Measurements from ENCODE around the gene DIRAS1. TPM values are rescaled to one million over a fixed set of nuclear protein-coding genes. Genes with fewer than 3 reads are reported as not detected.

DIRAS1 gene
- total RNA-seq, 1 experiment from 2014 or later: 25.0 TPM

GRCh38 chr19:2744113-2744512, 22.9 kb upstream of the DIRAS1 start:
- CTCF ChIA-PET: interaction anchor here (1.0 to 2.0 kb wide), 2 partner anchors 96 to 143 kb away, joined by 3 to 5 read pairs; no protein-coding TSS in a partner anchor
- TF ChIP-seq ETV6 (CRISPR knock-in tag; IDR thresholded peaks at IDR 0.05): no peak
- TF ChIP-seq HMGA2 (CRISPR knock-in tag; IDR thresholded peaks at IDR 0.05): no peak
- TF ChIP-seq ELF4 (CRISPR knock-in tag; IDR thresholded peaks at IDR 0.05; ENCODE audit: low read depth): no peak
- no peak for TF ChIP-seq CREB1 (CRISPR knock-in tag; IDR thresholded peaks at IDR 0.05)
- TF ChIP-seq NFATC4 (CRISPR knock-in tag; IDR thresholded peaks at IDR 0.05): no peak
- TF ChIP-seq, protein P1, sequence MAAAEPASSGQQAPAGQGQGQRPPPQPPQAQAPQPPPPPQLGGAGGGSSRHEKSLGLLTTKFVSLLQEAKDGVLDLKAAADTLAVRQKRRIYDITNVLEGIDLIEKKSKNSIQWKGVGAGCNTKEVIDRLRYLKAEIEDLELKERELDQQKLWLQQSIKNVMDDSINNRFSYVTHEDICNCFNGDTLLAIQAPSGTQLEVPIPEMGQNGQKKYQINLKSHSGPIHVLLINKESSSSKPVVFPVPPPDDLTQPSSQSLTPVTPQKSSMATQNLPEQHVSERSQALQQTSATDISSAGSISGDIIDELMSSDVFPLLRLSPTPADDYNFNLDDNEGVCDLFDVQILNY (CRISPR knock-in tag; IDR thresholded peaks at IDR 0.05): no peak
- no peak for TF ChIP-seq TEAD1 (CRISPR knock-in tag; IDR thresholded peaks at IDR 0.05)
- TF ChIP-seq NR2C2 (CRISPR knock-in tag; IDR thresholded peaks at IDR 0.05): no peak
- no peak for TF ChIP-seq EMX1 (CRISPR knock-in tag; IDR thresholded peaks at IDR 0.05)
- TF ChIP-seq, protein P2, sequence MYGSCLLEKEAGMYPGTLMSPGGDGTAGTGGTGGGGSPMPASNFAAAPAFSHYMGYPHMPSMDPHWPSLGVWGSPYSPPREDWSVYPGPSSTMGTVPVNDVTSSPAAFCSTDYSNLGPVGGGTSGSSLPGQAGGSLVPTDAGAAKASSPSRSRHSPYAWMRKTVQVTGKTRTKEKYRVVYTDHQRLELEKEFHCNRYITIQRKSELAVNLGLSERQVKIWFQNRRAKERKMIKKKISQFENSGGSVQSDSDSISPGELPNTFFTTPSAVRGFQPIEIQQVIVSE (CRISPR knock-in tag; IDR thresholded peaks at IDR 0.05; ENCODE audit: borderline replicate concordance): no peak
- TF ChIP-seq, protein P3, sequence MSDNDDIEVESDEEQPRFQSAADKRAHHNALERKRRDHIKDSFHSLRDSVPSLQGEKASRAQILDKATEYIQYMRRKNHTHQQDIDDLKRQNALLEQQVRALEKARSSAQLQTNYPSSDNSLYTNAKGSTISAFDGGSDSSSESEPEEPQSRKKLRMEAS (CRISPR knock-in tag; IDR thresholded peaks at IDR 0.05): no peak
- TF ChIP-seq, protein P4, sequence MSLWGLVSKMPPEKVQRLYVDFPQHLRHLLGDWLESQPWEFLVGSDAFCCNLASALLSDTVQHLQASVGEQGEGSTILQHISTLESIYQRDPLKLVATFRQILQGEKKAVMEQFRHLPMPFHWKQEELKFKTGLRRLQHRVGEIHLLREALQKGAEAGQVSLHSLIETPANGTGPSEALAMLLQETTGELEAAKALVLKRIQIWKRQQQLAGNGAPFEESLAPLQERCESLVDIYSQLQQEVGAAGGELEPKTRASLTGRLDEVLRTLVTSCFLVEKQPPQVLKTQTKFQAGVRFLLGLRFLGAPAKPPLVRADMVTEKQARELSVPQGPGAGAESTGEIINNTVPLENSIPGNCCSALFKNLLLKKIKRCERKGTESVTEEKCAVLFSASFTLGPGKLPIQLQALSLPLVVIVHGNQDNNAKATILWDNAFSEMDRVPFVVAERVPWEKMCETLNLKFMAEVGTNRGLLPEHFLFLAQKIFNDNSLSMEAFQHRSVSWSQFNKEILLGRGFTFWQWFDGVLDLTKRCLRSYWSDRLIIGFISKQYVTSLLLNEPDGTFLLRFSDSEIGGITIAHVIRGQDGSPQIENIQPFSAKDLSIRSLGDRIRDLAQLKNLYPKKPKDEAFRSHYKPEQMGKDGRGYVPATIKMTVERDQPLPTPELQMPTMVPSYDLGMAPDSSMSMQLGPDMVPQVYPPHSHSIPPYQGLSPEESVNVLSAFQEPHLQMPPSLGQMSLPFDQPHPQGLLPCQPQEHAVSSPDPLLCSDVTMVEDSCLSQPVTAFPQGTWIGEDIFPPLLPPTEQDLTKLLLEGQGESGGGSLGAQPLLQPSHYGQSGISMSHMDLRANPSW (CRISPR knock-in tag; conservative IDR thresholded peaks at IDR 0.05; ENCODE audit: low read depth): no peak
- no peak for TF ChIP-seq ZNF416 (CRISPR knock-in tag; IDR thresholded peaks at IDR 0.05)
- no peak for TF ChIP-seq ZNF263 (CRISPR knock-in tag; IDR thresholded peaks at IDR 0.05; ENCODE audit: low read depth)
- no peak for TF ChIP-seq ESRRA (CRISPR knock-in tag; IDR thresholded peaks at IDR 0.05; ENCODE audit: borderline replicate concordance)
- TF ChIP-seq ATF1 (CRISPR knock-in tag; IDR thresholded peaks at IDR 0.05): no peak
- no peak for TF ChIP-seq NFYB (CRISPR knock-in tag; conservative IDR thresholded peaks at IDR 0.05; ENCODE audit: low read depth)
- TF ChIP-seq, protein P5, sequence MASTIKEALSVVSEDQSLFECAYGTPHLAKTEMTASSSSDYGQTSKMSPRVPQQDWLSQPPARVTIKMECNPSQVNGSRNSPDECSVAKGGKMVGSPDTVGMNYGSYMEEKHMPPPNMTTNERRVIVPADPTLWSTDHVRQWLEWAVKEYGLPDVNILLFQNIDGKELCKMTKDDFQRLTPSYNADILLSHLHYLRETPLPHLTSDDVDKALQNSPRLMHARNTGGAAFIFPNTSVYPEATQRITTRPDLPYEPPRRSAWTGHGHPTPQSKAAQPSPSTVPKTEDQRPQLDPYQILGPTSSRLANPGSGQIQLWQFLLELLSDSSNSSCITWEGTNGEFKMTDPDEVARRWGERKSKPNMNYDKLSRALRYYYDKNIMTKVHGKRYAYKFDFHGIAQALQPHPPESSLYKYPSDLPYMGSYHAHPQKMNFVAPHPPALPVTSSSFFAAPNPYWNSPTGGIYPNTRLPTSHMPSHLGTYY (CRISPR knock-in tag; IDR thresholded peaks at IDR 0.05): no peak
- ATAC-seq (no peak), DNase-seq (ENCODE audit: low spot score) (no peak)
- POLR2A ChIA-PET: no interaction called here
- Mint-ChIP-seq H3K36me3 (no peaks in the 10 kb centered on the region), H3K9me3 (no peaks in the 10 kb centered on the region), H3K27me3 (ENCODE audit: low read depth) (peaks cover 25% of the 10 kb centered on the region), H3K27ac (no peak overlapping the region), H3K4me3 (no peak overlapping the region), H3K4me1 (peaks cover 3% of the 10 kb centered on the region)

DNA sequence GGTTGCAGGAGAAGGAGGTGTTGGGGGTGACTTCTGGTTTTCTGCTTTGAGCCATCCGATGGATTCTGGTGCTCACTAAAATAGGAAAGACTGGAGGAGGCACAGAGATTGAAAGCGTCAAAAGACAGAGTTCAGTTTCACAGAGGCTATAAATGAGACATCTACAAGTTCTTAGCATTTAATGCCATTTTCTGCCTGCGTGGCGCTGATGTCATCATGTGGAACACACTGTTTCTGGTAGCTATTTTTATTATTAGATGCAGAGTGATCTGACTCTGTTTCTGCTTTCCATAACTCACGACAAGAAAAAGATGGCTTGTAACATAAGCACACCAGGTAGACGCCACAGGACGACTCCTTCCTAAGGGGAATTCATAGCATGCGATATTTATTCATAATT, 21.9 kb upstream of the DIRAS1 start:
- ATAC-seq (no peak), DNase-seq (ENCODE audit: low spot score) (no peak)
- H3K27me3 Mint-ChIP-seq (ENCODE audit: low read depth): peaks cover 18% of the 10 kb centered on the region
- TF ChIP-seq ZBTB21 (CRISPR knock-in tag; IDR thresholded peaks at IDR 0.05; ENCODE audit: borderline replicate concordance): no peak
- no peak for TF ChIP-seq IRF2 (CRISPR knock-in tag; IDR thresholded peaks at IDR 0.05; ENCODE audit: borderline replicate concordance, low read depth)
- TF ChIP-seq E2F4 (CRISPR knock-in tag; IDR thresholded peaks at IDR 0.05; ENCODE audit: borderline replicate concordance, low read depth): no peak
- TF ChIP-seq MYBL2 (CRISPR knock-in tag; IDR thresholded peaks at IDR 0.05): no peak
- no peak overlapping the region for H3K4me3 Mint-ChIP-seq
- H3K27ac Mint-ChIP-seq: no peak overlapping the region
- CTCF ChIA-PET: interaction anchor here (2.0 kb wide), 1 partner anchor 95 kb away, joined by 5 read pairs; no protein-coding TSS in a partner anchor
- H3K36me3 Mint-ChIP-seq: peaks cover 3% of the 10 kb centered on the region; the same call in 1 of the 2 replicates
- POLR2A ChIA-PET: no interaction called here
- H3K4me1 Mint-ChIP-seq: peaks cover 4% of the 10 kb centered on the region
- H3K9me3 Mint-ChIP-seq: no peaks in the 10 kb centered on the region

Measured in WTC11 (cell line).